ENCODE measurements around the gene PPM1K. TPM values are rescaled to one million over a fixed set of nuclear protein-coding genes. Genes with fewer than 3 reads are reported as not detected.
"Not testable (repeated sequence)": the region's sequence is repeated elsewhere in the genome, so short reads cannot be mapped to it uniquely, and the experiment has no call there.

The PPM1K gene
- total and polyA plus RNA-seq, 2 experiments from 2014 or later = 9.1 to 12.0 TPM

GRCh38 chr4:88313088-88313624 is 28.8 kb upstream of the PPM1K start:
- not testable (repeated sequence) for H3K27ac ChIP-seq (ENCODE audit: low read depth); H3F3A ChIP-seq (replicated peaks; ENCODE audit: low read depth); H3K4me3 Mint-ChIP-seq; H3K79me2 ChIP-seq (replicated peaks; ENCODE audit: insufficient read depth); H3K27ac Mint-ChIP-seq; H3K36me3 ChIP-seq (ENCODE audit: insufficient read depth); H3K4me3 ChIP-seq; H3K36me3 Mint-ChIP-seq (ENCODE audit: low read depth); H3K4me1 Mint-ChIP-seq; H2AFZ ChIP-seq; H3K27me3 ChIP-seq (ENCODE audit: insufficient read depth); DNase-seq (ENCODE audit: low spot score); H3K4me1 ChIP-seq (ENCODE audit: insufficient read depth); H3K27me3 Mint-ChIP-seq (ENCODE audit: insufficient read depth, low read depth, poor library complexity); ATAC-seq; H4K20me1 ChIP-seq (replicated peaks; ENCODE audit: insufficient read depth); H3K9me2 ChIP-seq (ENCODE audit: insufficient read depth); H3K4me2 ChIP-seq
- peaks cover 11% of the 10 kb centered on the region; the same call in 2 of the 3 replicates for H3K9me3 Mint-ChIP-seq

DNA sequence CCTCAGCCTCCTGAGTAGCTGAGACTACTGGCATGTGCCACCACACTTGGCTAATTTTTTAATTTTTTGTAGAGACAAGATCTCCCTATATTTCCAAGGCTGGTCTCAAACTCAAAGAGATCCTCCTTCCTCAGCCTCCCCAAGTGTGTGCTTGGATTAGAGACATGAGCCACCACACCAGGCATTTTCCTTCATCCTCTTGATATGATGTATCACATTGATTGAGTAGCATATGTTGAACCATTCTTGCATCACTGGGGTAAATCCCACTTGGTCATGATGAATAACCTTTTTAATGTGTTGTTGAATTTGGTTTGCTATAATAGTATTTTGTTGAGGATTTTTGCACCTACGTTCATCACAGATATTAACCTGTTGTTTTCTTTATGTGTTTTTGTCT is 24.2 kb upstream of the PPM1K start:
- Histone ChIP-seq H3K27me3 (ENCODE audit: insufficient read depth) (no peaks in the 10 kb centered on the region), H3F3A (replicated peaks; ENCODE audit: low read depth) (no peaks in the 10 kb centered on the region), H3K4me1 (ENCODE audit: insufficient read depth) (no peaks in the 10 kb centered on the region), H3K27ac (ENCODE audit: low read depth) (no peak overlapping the region), H3K79me2 (replicated peaks; ENCODE audit: insufficient read depth) (no peaks in the 10 kb centered on the region), H3K36me3 (ENCODE audit: insufficient read depth) (no peaks in the 10 kb centered on the region), H3K4me2 (no peak overlapping the region), H3K4me3 (no peak overlapping the region), H3K9me2 (ENCODE audit: insufficient read depth) (no peaks in the 10 kb centered on the region), H4K20me1 (replicated peaks; ENCODE audit: insufficient read depth) (no peaks in the 10 kb centered on the region), H2AFZ (no peak overlapping the region)
- Mint-ChIP-seq H3K9me3 (peaks cover 7% of the 10 kb centered on the region; the same call in 1 of the 3 replicates), H3K36me3 (ENCODE audit: low read depth) (no peaks in the 10 kb centered on the region), H3K4me1 (no peaks in the 10 kb centered on the region), H3K4me3 (no peak overlapping the region), H3K27me3 (ENCODE audit: insufficient read depth, low read depth, poor library complexity) (peaks cover 2% of the 10 kb centered on the region), H3K27ac (no peak overlapping the region)
- no peak for TF ChIP-seq JUNB (IDR thresholded peaks at IDR 0.05; ENCODE audit: unreplicated experiment)
- TF ChIP-seq ETS1 (IDR thresholded peaks at IDR 0.05) = no peak
- TF ChIP-seq, protein P1, sequence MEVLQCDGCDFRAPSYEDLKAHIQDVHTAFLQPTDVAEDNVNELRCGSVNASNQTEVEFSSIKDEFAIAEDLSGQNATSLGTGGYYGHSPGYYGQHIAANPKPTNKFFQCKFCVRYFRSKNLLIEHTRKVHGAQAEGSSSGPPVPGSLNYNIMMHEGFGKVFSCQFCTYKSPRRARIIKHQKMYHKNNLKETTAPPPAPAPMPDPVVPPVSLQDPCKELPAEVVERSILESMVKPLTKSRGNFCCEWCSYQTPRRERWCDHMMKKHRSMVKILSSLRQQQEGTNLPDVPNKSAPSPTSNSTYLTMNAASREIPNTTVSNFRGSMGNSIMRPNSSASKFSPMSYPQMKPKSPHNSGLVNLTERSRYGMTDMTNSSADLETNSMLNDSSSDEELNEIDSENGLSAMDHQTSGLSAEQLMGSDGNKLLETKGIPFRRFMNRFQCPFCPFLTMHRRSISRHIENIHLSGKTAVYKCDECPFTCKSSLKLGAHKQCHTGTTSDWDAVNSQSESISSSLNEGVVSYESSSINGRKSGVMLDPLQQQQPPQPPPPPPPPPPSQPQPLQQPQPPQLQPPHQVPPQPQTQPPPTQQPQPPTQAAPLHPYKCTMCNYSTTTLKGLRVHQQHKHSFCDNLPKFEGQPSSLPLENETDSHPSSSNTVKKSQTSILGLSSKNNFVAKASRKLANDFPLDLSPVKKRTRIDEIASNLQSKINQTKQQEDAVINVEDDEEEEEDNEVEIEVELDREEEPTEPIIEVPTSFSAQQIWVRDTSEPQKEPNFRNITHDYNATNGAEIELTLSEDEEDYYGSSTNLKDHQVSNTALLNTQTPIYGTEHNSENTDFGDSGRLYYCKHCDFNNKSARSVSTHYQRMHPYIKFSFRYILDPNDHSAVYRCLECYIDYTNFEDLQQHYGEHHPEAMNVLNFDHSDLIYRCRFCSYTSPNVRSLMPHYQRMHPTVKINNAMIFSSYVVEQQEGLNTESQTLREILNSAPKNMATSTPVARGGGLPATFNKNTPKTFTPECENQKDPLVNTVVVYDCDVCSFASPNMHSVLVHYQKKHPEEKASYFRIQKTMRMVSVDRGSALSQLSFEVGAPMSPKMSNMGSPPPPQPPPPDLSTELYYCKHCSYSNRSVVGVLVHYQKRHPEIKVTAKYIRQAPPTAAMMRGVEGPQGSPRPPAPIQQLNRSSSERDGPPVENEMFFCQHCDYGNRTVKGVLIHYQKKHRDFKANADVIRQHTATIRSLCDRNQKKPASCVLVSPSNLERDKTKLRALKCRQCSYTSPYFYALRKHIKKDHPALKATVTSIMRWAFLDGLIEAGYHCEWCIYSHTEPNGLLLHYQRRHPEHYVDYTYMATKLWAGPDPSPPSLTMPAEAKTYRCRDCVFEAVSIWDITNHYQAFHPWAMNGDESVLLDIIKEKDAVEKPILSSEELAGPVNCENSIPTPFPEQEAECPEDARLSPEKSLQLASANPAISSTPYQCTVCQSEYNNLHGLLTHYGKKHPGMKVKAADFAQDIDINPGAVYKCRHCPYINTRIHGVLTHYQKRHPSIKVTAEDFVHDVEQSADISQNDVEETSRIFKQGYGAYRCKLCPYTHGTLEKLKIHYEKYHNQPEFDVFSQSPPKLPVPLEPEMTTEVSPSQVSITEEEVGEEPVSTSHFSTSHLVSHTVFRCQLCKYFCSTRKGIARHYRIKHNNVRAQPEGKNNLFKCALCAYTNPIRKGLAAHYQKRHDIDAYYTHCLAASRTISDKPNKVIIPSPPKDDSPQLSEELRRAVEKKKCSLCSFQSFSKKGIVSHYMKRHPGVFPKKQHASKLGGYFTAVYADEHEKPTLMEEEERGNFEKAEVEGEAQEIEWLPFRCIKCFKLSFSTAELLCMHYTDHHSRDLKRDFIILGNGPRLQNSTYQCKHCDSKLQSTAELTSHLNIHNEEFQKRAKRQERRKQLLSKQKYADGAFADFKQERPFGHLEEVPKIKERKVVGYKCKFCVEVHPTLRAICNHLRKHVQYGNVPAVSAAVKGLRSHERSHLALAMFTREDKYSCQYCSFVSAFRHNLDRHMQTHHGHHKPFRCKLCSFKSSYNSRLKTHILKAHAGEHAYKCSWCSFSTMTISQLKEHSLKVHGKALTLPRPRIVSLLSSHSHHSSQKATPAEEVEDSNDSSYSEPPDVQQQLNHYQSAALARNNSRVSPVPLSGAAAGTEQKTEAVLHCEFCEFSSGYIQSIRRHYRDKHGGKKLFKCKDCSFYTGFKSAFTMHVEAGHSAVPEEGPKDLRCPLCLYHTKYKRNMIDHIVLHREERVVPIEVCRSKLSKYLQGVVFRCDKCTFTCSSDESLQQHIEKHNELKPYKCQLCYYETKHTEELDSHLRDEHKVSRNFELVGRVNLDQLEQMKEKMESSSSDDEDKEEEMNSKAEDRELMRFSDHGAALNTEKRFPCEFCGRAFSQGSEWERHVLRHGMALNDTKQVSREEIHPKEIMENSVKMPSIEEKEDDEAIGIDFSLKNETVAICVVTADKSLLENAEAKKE (CRISPR knock-in tag; IDR thresholded peaks at IDR 0.05) = no peak
- TF ChIP-seq REST (IDR thresholded peaks at IDR 0.05; ENCODE audit: unreplicated experiment) = no peak
- no peak for TF ChIP-seq EZH2phosphoT487 (IDR thresholded peaks at IDR 0.05; ENCODE audit: unreplicated experiment)
- TF ChIP-seq STAT1 (IDR thresholded peaks at IDR 0.05; ENCODE audit: unreplicated experiment) = no peak
- TF ChIP-seq POLR2AphosphoS5 (IDR thresholded peaks at IDR 0.05; ENCODE audit: low read depth) = no peak
- no peak for TF ChIP-seq CREB1 (CRISPR knock-in tag; IDR thresholded peaks at IDR 0.05; ENCODE audit: low read depth)
- TF ChIP-seq ZNF331 (CRISPR knock-in tag; IDR thresholded peaks at IDR 0.05; ENCODE audit: low read depth) = no peak
- no peak for TF ChIP-seq ZNF114 (CRISPR knock-in tag; IDR thresholded peaks at IDR 0.05)
- no peak for TF ChIP-seq NANOG (IDR thresholded peaks at IDR 0.05; ENCODE audit: borderline replicate concordance)
- DNase-seq (ENCODE audit: low spot score) = no peak
- no peak for ATAC-seq

All from GM23338 (cell line).